Measurements from ENCODE around the gene SELENOI.
A peak's percentile ranks its signal among the peaks of the same experiment; 100 is the strongest.
"Not testable (repeated sequence)": the region's sequence is repeated elsewhere in the genome, so short reads cannot be mapped to it uniquely, and the experiment has no call there.

The SELENOI gene

DNA sequence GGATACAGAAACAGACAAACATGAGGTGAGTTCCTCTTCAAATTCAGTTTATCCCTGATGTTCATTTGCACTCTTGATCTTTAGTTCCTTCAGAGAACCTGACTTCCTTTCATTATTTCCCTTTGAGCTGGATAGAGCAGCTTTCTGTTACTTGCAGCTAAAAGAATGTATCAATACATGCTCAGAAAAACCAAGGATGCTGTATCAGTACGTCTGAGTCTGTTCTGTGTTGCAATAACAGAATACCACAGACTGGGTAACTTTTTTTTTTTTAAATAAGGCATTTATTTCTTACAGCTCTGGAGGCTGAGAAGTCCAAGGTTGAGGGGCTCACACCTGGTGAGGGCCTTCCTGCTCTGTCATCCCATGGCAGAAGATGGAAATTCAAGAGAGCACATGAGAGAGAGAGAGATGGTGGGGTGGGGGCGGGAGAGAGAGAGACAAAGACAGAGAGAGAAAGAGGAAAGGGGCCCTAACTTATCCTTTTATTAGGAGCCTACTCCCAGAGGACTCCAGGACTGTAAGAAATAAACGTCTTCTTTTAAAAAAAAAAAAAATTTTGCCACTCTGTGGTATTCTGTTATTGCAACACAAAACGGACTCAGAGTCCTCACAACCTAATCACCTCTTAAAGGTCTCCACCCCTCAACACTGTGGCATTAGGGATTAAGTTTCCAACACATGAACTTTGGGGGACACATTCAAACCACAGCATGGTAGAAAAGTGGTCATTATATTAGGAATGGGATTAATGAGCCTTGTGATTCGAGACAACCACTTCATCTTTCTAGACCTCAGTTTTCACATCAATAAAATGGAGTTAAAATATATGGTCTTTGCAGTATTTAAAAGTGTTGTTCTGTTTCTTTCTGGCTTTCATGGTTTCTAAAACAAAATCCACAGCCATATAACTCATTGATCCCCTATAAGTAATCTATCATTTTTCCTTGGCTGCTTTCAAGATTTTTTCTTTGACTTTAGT, 18.4 kb upstream of the SELENOI start:
- DNase-seq (ENCODE audit: low spot score), result no peak

DNA sequence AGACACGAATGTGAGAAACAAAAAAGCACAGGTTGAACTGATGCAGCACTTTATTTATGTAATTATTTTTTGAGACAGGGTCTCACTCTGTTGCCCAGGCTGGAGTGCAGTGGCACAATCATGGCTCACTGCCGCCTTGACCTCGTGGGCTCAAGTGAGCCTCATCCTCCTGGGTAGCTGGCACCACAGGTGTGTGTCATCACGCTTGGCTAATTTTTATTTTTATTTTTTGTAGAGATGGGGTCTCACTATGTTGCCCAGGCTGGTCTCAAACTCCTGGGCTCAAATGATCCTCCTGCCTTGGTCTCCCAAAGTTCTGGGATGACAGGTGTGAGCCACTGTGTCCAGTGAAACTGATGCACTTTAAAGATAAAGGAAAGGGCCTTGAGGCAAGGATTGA, 16.9 kb upstream of the SELENOI start:
- not testable (repeated sequence) for DNase-seq (ENCODE audit: low spot score)

DNA sequence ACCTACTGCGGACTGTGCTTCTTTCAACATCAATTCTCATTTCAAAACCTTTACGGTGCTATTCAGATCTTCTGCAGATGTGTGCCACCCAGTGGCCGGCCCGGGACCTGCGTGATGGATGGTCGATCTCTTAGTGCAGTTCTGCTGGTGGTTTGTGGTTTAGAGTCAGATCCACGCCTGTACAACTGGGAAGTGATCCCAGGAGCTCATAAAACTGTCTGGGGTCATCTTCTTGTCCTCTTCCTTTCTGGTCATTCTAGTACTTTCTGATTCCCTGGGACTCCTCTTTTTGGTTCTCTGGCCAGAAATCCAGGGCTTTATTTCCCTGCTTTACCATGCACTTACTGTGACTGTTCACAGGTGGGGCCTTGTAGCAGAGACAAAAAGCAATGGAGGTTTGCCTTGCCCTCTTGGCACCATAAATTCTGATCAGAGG, 15.8 kb upstream of the SELENOI start:
- DNase-seq (ENCODE audit: low spot score), result peak; percentile 74

DNA sequence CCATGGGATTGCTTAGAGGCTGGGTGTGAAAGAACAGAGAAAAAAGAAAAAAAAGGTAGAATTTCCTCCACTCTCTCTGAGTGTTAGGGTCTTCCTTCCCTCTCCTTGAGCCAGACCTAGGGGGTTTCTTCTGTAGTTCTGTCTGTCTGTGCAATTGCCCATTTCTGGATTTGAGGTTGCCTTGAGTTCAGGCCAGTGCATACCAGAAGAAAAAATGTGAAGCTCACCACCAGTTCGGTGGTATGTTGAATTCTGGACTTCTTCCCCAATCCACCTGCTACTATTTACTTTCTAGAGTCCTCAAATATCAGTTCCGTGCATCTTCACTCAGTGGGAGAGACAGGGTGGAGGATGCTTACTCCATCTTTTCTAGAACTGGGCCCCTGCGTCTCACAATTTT, 15.3 kb upstream of the SELENOI start:
- DNase-seq (ENCODE audit: low spot score), result no peak

DNA sequence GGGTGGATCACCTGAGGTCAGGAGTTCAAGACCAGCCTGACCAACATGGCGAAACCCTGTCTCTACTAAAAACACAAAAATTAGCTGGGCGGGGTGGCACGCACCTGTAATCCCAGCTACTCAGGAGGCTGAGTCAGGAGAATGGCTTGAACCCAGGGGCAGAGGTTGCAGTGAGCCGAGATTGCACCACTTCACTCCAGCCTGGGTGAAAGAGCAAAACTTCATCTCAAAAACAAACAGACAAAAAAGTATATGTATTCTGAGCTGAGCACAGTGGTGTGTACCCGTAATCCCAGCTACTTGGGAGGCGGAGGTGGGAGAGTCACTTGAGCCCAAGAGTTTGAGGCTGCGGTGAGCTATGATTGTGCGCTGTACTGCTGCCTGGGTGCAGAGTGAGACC, 14.6 kb upstream of the SELENOI start:
- DNase-seq (ENCODE audit: low spot score), result not testable (repeated sequence)

DNA sequence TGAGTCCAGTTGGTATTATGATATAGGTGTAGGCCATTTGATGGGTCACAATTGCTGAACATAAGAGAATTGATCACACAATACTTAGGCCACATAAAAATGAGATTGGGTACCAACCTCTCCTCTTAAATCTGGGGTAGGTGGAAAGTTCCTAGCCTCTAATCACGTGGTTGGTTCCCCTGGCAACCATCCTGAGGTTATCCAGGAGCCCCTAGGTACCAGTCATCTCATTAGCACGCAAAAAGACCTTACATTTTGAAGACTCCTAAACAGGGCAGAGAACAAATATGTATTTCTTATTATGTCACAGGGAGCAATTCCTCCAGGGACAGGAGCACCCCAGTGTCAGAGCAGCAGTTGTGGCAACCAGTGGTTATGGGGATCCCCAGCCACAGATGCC, 12.7 kb upstream of the SELENOI start:
- no peak for DNase-seq (ENCODE audit: low spot score)

DNA sequence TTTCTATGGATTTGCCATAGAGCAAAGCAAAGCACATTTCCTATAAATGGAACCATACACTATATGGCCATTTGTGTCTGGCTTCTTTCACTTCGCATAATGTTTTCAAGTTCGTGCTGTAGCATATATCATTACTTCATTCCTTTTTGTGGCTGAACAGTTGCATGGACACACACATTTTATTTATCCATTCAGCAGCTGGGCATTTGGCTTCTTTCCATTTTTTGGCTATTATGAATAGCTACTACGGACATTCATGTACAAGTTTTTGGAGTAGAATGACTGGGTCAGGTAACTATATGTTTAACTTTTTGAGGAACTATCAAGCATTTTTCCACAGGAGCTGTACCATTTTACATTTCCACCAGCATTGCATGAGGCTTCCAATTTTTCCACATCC, 10.7 kb upstream of the SELENOI start:
- DNase-seq (ENCODE audit: low spot score), result no peak

DNA sequence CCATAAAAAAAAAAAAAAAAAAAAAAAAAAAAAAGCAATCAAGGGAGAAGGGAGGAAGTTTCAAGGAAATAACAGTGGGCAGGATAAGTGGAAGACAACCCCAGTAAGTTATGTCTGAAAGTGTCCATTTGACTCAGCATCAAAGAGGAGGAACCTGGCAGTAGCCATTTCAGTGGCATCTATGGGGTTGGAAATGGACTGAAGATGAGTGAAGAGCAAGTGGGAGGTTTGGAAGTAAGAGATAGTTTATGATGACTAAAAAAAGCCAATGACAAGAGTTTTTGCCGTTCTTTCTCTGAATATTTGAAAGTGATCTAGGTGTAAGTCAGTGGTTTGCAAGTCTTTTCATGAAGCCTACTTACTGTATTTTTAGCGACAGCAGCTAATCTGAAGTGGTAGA, 9.2 kb upstream of the SELENOI start:
- no peak for DNase-seq (ENCODE audit: low spot score)

DNA sequence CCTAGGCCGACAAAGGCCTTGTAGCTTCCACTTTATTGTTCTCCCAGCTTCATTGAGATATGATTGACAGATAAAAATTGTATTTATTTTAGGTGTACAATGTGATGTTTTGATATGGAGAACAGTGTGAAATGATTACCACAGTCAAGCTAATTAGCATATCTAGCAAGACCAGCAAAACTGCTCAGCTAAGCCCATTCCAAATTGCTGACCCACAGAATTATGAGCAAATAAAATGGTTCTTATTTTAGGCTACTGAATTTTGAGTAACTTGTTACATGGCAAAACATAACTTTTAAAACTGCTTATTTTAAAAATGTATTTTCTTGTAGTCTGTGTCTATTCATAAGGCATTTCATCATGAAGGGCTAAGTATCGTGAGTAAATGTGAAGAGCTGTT, 8.6 kb upstream of the SELENOI start:
- no peak for DNase-seq (ENCODE audit: low spot score)

DNA sequence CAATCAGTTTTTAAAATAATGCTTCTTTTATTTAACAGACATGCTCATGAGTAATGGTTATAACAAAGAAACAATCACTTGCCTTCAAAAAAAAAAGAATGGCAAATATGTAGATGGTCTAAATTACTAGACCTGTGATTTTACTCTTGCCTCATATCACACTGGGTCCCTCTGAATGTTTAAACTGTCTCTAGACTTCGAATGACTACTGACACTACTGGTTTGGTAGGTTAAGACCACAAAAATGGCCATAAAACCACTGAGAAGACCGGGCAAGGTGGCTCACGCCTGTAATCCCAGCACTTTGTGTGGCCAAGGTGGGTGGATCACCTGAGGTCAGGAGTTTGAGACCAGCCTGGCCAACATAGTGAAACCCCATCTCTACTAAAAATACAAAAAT, 5.1 kb upstream of the SELENOI start:
- no peak for DNase-seq (ENCODE audit: low spot score)

DNA sequence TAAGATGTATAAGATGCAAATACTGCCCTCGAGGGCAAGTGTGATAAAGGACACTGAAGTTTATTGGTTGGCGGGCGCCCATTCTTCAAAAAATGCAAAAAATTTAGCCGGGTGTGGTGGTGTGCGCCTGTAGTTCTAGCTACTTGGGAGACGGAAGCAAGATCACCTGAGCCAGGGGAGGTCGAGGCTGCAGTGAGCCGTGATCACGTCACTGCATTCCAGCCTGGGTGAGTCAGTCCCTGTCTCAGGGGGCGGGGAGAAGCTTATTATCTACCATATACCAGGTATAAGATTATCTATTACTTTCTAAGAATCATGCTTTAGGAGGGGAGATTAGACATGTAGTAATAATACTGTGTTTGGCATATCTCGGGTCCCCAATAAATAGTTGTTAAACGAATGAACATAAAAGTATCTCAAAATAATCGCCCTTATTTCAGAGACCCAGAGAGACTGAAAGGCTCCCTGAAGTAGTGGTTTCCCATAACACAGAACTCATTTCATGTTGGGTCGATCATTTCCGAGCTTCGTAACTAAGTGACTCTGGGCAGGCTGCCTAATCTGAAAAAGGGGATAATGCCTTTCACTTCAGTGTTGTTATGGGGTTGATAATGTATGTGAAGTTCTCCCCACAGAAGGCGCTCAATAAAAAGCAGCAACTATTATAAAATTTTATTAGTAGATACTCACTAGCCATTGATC, 1.2 kb upstream of the SELENOI start:
- no peak for DNase-seq (ENCODE audit: low spot score)

DNA sequence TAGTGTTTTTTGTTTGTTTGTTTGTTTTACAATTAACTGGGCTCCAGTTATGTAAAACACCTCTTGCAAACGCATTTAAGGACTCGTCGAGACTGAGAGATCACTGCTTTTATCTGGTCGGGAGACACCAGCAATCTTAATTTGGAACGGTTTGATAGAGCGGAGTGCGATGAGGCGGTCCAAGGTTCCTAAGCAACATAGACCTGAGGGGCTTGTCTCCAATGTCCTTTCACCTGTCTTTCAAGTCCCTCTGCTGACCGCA, 729 bp upstream of the SELENOI start:
- DNase-seq (ENCODE audit: low spot score), result peak; percentile 25

DNA sequence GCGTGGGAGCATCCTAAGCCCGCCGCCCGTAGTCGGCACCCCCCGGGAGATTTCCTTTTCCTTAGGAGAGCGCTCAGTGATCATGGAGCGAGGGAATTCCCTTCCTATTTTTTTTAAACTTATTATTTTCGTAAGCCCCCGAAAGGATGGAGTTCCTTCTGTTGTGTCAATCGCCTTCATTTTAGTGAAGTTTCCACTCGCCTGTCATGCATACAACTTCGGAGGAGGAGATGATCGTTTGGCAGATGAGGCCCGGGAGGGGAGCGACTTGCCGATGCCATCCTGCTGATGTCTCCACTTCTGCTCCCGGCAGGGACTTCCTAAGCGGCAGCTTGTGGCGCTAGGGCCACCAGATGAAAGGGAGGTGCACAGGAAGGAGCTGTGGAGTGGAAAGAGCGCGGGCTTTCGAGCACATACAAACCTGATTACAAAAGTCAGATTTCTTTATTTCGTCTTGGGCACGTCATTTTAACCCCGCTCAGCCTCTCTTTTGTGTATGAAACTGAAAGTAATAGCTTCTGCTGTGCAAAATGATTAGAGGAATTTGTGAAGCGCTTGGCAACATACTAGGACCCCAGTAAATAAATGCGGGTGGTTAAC, 611 bp downstream of the SELENOI start, which contains the start of gene ADGRF3:
Gene ADGRF3 (minus strand): TSS at position 336 of the 600 bp plus-strand sequence. CDS start 555 bp downstream, outside the sequence.
- peak; percentile 67 for DNase-seq (ENCODE audit: low spot score)

DNA sequence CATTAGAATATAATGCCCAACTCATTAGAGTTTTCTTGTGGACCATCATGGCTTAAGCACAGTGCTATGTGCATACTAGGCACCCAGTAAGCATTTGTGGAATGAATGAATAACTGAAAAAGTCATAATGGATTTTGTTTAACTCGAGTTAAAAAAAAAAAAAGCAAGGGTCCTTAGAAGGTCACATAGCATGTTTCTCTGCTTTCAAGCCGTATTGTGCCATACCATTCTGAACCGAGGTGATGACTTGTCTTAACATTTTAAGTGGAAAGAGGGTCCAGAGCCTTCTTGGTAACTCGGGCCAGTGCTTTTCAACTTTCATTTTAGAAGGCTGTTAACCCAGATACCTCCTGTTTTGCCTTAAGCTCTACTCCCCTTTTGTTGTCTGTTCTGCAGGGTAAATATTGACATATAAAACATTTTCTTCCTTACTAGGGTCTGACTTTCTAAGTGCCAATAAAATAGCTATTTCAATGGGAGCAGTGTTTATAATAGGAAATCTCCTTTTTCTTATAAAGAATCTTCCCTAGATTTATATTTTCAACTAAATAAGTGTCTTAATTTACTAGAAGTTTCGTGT, 1.4 kb downstream of the SELENOI start:
- no peak for DNase-seq (ENCODE audit: low spot score)

DNA sequence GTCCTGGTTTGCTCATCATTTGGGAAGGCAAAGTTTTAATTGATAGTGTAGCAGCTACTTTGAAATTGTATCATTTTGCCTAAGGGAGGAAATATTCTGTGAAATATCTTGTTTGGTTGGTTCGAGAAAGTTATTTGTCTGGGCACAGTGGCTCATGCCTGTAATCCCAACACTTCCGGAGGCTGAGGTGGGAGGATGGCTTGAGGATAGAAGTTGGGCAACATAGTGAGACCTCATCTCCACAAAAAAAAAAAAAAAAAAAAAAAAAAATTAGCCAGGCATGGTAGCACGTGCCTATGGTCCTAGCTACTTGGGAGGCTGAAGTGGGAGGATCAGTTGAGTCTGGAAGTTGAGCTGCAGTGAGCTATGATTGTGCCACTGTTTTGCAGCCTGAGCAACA, 3.7 kb downstream of the SELENOI start:
- DNase-seq (ENCODE audit: low spot score), result no peak

DNA sequence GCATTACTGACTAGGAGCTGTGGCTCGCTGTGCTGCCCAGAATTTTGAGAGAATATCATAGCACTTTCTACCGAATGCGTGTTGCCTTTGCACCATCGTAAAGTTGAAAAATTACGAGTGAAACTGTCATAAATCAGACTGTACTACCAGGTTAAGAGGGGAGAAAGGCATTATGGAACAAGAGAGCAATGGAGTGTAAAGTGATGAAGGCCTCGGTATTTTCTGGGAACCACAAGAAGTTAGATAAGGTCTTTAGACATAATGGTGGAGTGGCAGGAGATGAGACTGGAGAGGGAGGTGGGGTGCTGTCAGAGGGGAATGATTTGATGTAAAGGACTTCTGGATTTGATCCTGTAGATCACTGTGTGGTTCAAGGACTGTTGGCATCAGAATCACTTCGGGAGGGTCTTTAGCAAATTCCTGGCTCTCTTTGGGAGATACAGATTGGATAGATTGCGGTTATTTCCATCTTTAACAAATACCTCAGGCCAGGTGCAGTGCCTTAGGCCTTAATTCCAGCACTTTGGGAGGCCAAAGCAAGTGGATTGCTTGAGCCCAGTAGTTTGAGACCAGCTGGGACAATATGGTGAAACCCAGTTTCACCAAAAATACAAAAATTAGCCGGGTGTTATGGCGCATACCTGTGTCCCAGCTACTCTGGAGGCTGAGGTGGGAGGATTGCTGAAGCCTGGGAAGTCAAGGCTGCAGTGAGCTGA, 5.6 kb downstream of the SELENOI start:
- DNase-seq (ENCODE audit: low spot score), result no peak

DNA sequence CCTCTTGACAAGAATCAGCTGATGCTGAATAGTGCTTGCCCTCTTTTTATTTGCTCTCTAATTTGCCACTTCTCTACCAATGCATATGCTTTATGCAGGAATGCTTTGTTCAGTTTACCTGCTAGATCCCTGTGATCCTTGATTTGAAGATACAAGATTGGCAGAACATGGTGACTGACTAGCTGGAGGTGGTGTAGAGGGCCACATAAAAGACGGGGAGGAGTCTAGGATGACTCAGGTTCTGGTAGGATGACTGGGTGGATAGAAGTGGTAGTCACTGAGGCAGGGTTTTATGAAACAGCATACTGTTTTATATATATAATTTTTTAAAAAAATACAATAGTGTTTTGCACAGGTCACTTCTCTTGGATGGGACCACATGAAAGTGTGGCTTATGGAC, 6.9 kb downstream of the SELENOI start:
- DNase-seq (ENCODE audit: low spot score), result no peak

DNA sequence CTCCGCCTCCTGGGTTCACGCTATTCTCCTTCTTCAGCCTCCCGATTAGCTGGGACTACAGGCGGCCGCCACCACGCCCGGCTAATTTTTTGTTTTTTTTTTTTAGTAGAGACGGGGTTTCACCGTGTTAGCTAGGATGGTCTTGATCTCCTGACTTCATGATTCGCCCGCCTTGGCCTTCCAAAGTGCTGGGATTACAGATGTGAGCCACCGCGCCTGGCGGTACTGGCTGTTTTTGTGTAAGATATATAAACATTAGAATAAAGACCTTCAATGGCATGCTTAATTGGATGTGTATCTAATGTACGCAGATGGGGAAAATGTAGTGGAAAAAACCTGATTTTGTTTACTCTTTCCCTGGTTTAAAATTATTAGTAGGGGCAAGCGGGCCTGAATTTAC, 8.5 kb downstream of the SELENOI start:
- not testable (repeated sequence) for DNase-seq (ENCODE audit: low spot score)

DNA sequence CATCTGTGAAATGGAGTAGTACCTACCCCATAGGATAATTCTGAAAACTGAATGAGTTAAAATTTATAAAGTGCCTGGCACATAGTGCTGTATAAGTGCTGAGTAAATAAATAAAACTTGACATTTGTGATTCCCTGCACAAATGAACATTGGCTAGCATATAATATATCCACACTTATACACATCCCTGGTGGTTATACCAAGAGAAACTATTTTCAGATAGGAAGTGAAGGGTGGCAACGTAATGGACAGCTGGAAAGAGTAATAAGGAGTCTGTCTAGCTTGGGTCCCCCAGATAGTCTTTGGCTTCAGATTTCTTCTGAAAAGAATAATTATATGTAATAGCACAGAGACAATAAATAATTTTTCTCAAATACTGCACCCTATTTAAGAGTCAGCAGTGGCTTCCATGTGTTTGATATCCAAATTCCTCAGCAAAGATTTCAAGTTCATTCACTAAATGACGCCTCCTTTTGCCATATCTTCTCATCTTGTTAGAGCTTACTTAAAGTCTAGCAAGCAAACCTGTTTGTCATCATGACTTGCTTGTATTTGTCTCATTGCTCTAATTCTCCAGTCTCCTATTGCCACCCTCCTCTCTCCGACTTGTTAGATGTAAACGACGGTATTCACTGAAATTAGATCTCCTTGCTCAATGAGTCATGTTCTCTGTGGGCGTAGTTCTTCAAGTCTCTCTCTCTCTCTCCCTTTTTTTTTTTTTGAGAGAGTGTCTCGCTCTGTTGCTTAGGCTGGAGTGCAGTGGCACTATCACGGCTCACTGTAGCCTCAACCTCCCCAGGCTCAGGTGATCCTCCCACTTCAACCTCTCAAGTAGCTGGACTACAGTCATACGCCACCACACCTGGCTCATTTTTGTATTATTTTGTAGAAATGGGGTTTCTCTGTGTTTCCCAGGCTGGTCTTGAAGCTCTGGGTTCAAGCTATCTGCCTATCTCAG, 9.4 kb downstream of the SELENOI start:
- DNase-seq (ENCODE audit: low spot score), result peak; percentile 65

DNA sequence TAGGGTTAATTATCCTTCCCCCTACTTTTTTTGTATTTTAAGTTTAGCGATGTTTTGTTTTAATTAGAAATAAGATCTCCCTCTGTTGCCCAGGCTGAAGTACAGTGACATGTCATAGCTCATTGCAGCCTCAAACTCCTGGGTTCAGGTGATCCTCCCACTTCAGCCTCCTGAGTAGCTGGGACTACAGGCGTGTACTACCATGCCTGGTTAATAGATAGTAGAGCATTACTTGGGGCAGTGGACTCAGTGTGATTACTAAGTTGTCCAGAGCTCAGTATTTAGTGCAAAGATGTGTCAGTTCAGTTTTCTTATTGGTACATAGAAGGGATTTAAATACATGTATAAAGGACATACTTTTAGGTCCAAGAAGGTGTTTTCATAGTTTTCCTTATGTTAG, 10.2 kb downstream of the SELENOI start:
- no peak for DNase-seq (ENCODE audit: low spot score)

DNA sequence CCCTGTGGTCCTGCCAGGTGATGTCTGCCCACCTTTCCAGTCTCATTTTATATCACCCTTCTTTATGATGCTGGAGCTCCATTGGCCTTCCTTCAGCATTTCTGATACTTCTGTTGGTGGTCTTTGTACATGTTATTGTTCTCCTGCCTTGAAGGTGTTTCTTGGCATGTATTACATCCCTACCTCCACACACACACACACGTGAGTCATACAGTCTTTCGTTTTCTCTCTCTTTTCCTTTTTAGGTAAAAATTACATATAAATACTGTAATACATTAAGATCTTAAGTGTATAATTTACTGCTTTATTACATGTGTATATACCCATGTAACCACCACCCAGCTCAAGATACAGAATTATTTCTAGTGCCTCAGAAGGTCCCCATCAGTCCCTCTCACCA, 10.8 kb downstream of the SELENOI start:
- no peak for DNase-seq (ENCODE audit: low spot score)
